ENCODE data around the gene NR5A2.
"Not testable (repeated sequence)": the region's sequence is repeated elsewhere in the genome, so short reads cannot be mapped to it uniquely, and the experiment has no call there.

Gene NR5A2

GRCh38 chr1:200172311-200172710 lies 144.8 kb downstream of the NR5A2 start:
- DNase-seq: no peak

- no peak for DNase-seq
These were observed 145.6 kb downstream of the NR5A2 start for GRCh38 chr1:200173097-200173618.

- DNase-seq: no peak
These were observed 147.2 kb downstream of the NR5A2 start for GRCh38 chr1:200174525-200175295.

- no peak for DNase-seq
These were observed 148.7 kb downstream of the NR5A2 start for GRCh38 chr1:200176181-200176580.

- DNase-seq: no peak
These were observed 149.3 kb downstream of the NR5A2 start for GRCh38 chr1:200176798-200177197.

GRCh38 chr1:200178340-200178739 lies 150.8 kb downstream of the NR5A2 start:
- no peak for DNase-seq

GRCh38 chr1:200179126-200179780 lies 151.7 kb downstream of the NR5A2 start:
- DNase-seq: peak; percentile 79

- no peak for DNase-seq
These were observed 152.3 kb downstream of the NR5A2 start for GRCh38 chr1:200179781-200180160.

GRCh38 chr1:200180821-200181220 lies 153.3 kb downstream of the NR5A2 start:
- peak; percentile 5 for DNase-seq

- DNase-seq: no peak
These were observed 154.4 kb downstream of the NR5A2 start for GRCh38 chr1:200181861-200182260.

- DNase-seq: no peak
These were observed 155.2 kb downstream of the NR5A2 start for GRCh38 chr1:200182701-200183100.

- DNase-seq: no peak
These were observed 156.1 kb downstream of the NR5A2 start for GRCh38 chr1:200183637-200184036.

- peak; percentile 50 for DNase-seq
These were observed 156.7 kb downstream of the NR5A2 start for GRCh38 chr1:200184196-200184595.

GRCh38 chr1:200185191-200185590 lies 157.7 kb downstream of the NR5A2 start:
- DNase-seq: not testable (repeated sequence)

GRCh38 chr1:200187332-200187731 lies 159.8 kb downstream of the NR5A2 start:
- not testable (repeated sequence) for DNase-seq

GRCh38 chr1:200191993-200192392 lies 164.5 kb downstream of the NR5A2 start:
- DNase-seq: no peak

- DNase-seq: no peak
These were observed 167.0 kb downstream of the NR5A2 start for GRCh38 chr1:200194477-200194876.

- no peak for DNase-seq
These were observed 170.7 kb downstream of the NR5A2 start for GRCh38 chr1:200198236-200198635.

GRCh38 chr1:200205216-200205995 lies 177.9 kb downstream of the NR5A2 start:
- DNase-seq: no peak

- DNase-seq: peak; percentile 29
These were observed 178.8 kb downstream of the NR5A2 start for GRCh38 chr1:200206340-200206739.

GRCh38 chr1:200206761-200207160 lies 179.3 kb downstream of the NR5A2 start:
- no peak for DNase-seq

- DNase-seq: no peak
These were observed 180.2 kb downstream of the NR5A2 start for GRCh38 chr1:200207711-200208126.

- DNase-seq: no peak
These were observed 183.6 kb downstream of the NR5A2 start for GRCh38 chr1:200211157-200211556.

All from amniotic stem cell (primary cell).